ENCODE data around the gene TMEM150B.

Gene TMEM150B

GRCh38 chr19:55311397-55311796 lies 13.7 kb downstream of the TMEM150B start:
- no peak for TF ChIP-seq CTCF (IDR thresholded peaks at IDR 0.05; ENCODE audit: low read depth, low read length)
- DNase-seq (ENCODE audit: low read depth in 2 of 2) = no peak

GRCh38 chr19:55310498-55310897 lies 14.6 kb downstream of the TMEM150B start:
- TF ChIP-seq CTCF (IDR thresholded peaks at IDR 0.05; ENCODE audit: low read depth, low read length) = no peak
- H3K4me3 ChIP-seq (replicated peaks in 1 of 2; ENCODE audit: low read depth in 2 of 2, low read length in 2 of 2) = no peak overlapping the region
- no peak for DNase-seq (ENCODE audit: low read depth in 2 of 2)

More at GRCh38 chr19:55311397-55311796, 13.7 kb downstream of the TMEM150B start:
- H3K4me3 ChIP-seq (replicated peaks in 1 of 2; ENCODE audit: low read depth in 2 of 2, low read length in 2 of 2) = no peak overlapping the region

- TF ChIP-seq CTCF (IDR thresholded peaks at IDR 0.05; ENCODE audit: low read depth, low read length) = no peak
- H3K4me3 ChIP-seq (replicated peaks in 1 of 2; ENCODE audit: low read depth in 2 of 2, low read length in 2 of 2) = no peak overlapping the region
- DNase-seq (ENCODE audit: low read depth in 2 of 2) = no peak
Observed at GRCh38 chr19:55309448-55309847, 15.7 kb downstream of the TMEM150B start.

GRCh38 chr19:55308281-55308680 lies 16.9 kb downstream of the TMEM150B start:
- TF ChIP-seq CTCF (IDR thresholded peaks at IDR 0.05; ENCODE audit: low read depth, low read length) = no peak
- DNase-seq (ENCODE audit: low read depth in 2 of 2) = no peak

GRCh38 chr19:55306712-55307111 lies 18.4 kb downstream of the TMEM150B start:
- no peak overlapping the region for H3K4me3 ChIP-seq (replicated peaks in 1 of 2; ENCODE audit: low read depth in 2 of 2, low read length in 2 of 2)
- no peak for DNase-seq (ENCODE audit: low read depth in 2 of 2)
- TF ChIP-seq CTCF (IDR thresholded peaks at IDR 0.05; ENCODE audit: low read depth, low read length) = no peak

More at GRCh38 chr19:55308281-55308680, 16.9 kb downstream of the TMEM150B start:
- no peak overlapping the region for H3K4me3 ChIP-seq (replicated peaks in 1 of 2; ENCODE audit: low read depth in 2 of 2, low read length in 2 of 2)

DNA sequence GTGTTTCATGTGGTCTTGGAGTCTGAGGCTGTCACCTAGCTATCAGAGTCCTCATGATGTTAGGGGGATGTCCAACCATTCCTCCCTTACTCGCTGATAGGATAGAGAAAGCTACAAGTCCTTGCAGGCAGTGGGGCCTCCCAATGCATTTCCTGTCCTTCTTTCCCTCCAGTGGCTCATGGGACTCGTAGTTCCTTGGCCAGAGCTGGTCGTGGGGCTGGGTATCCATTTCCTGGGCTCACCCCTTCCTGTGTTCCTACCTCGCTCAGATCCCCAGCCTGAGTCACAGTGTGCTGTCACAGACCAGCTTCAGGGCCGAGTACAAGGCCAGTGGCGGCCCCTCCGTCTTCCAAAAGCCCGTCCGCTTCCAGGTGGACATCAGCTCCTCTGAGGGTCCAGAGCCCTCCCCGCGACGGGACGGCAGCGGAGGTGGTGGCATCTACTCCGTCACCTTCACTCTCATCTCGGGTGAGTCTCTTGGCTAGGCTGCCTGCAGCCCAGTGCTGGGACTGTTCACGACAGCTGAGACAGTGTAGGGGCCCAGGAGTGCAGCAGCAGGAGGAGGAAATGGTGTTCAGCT lies 19.1 kb downstream of the TMEM150B start:
- no peak overlapping the region for H3K4me3 ChIP-seq (replicated peaks in 1 of 2; ENCODE audit: low read depth in 2 of 2, low read length in 2 of 2)
- no peak for TF ChIP-seq CTCF (IDR thresholded peaks at IDR 0.05; ENCODE audit: low read depth, low read length)
- DNase-seq (ENCODE audit: low read depth in 2 of 2) = no peak

DNA sequence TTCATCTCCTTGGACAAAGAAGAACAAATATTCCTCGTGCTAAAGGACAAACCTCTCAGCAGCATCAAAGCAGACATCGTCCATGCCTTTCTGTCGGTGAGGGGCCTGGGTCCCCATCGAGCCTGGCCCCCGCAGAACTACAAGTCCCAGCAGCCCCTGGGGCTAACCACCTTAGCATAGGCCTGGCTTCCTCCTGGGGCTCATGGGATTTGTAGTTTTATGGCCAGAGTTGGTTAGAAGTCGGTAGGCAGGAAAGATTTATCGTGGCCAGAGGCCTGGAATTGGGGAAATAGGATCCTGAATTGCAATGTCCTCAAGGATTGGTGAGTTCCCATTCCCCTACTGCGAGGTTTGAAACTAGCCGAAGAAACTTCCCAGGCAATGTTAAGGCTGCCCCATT lies 19.6 kb downstream of the TMEM150B start:
- DNase-seq (ENCODE audit: low read depth in 2 of 2) = peak; percentile 27 to 41
- no peak for TF ChIP-seq CTCF (IDR thresholded peaks at IDR 0.05; ENCODE audit: low read depth, low read length)
- H3K4me3 ChIP-seq (replicated peaks in 1 of 2; ENCODE audit: low read depth in 2 of 2, low read length in 2 of 2) = no peak overlapping the region
